ENCODE measurements around the gene C19orf73. TPM values are rescaled to one million over a fixed set of nuclear protein-coding genes. Genes with fewer than 3 reads are reported as not detected.

Gene C19orf73
- total and polyA plus RNA-seq, 9 of the 15 experiments (the other 6 are each of a cell fraction or from before 2014, with no cell fraction given) = 0.08 to 7.4 (median 1.4) TPM

DNA sequence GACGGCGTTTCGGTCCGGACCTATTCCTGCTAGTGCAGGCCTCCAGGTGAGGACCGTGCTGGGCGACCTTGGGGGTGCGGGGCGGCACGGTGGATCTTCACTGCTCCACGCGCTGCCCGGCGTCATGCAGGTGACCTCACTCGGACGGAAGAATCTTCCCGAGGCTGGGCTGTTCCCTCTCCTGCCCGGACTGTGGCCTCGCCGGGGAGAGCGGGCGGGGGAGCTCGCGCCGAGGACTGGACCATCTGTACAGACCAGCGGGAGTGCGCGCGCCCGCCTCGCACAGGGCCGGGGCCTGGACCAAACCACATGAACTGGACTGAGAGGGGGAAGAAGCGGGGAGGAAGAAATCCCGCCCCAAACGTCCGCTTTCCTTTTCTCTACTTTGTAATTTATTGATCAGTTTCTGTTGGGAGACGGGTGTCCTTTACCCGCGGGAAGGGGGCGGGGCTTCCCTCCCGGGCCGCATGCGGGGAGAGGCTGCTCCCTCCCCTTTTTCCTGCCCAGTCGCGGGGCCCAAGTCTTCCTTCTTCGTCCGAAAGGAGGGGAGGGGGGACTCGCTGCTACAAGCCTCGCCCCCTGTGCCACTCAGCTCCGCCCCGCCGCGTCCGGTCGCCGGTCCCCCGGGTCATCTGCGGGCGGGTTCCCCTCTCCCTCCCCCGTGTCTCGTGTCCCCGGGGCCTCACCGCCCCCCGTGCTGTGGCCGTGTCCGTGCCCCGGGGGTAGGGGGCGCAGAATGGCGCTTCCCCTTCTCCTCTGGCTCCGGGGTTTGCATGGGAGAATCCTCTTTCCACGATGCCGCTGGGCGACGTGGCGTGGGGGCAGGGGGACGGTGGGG is 31.4 kb upstream of the C19orf73 start:
- in situ Hi-C loops (cut with MboI) = no loop called here
- Histone ChIP-seq H3K9me3 (replicated peaks; ENCODE audit: control insufficient read depth, insufficient read depth, low read depth, low read length) (no peaks in the 10 kb centered on the region), H2AFZ (ENCODE audit: low read depth, low read length) (peak overlapping the region; percentile 50), H3K9ac (ENCODE audit: insufficient read depth in 1 of 2, low read depth in 2 of 2, low read length in 2 of 2) (peak overlapping the region; percentile 86 to 98), H3K4me1 (replicated peaks in 1 of 2; ENCODE audit: control insufficient read depth in 2 of 2, insufficient read depth in 2 of 2, low read length in 2 of 2) (peaks cover 44 to 89% of the 10 kb centered on the region in 2 experiments), H3K9me1 (ENCODE audit: control insufficient read depth, insufficient read depth, low read length) (no peaks in the 10 kb centered on the region), H3K4me3 (peak overlapping the region; percentile 54), H3K4me2 (ENCODE audit: insufficient read depth, low read length) (peak overlapping the region; percentile 99), H3K79me2 (ENCODE audit: control insufficient read depth, insufficient read depth, low read length) (peaks cover 42% of the 10 kb centered on the region; the same call in 2 of the 3 replicates), H4K20me1 (replicated peaks; ENCODE audit: control insufficient read depth, insufficient read depth, low read length) (peaks cover 5% of the 10 kb centered on the region; the same call in 1 of the 2 replicates), H3K36me3 (ENCODE audit: control insufficient read depth, insufficient read depth, low read length) (no peaks in the 10 kb centered on the region), H3K27me3 (ENCODE audit: control insufficient read depth in 2 of 2, insufficient read depth in 2 of 2, low read length in 2 of 2) (no peaks in the 10 kb centered on the region), H3K27ac (ENCODE audit: extremely low read depth, low read depth, low read length) (peak overlapping the region; percentile 89)
- DNase-seq (ENCODE audit: extremely low read depth in 1 of 4, low spot score in 3 of 4) = peak; percentile 76 to 94 (median 84)
- ChIA-PET POLR2A (interaction anchor here (0.6 to 2.0 kb wide), 16 partner anchors 11 to 654 kb away, joined by 3 to 15 read pairs (median 4); partner anchors contain the start of genes CGB7 and LIN7B), CTCF (ENCODE audit: low intra/inter-chr PET ratio) (interaction anchor here (0.6 kb wide), 1 partner anchor 24 kb away, joined by 4 read pairs; no protein-coding TSS in a partner anchor)
- peak; percentile 70 for ATAC-seq
- FAIRE-seq = peak; percentile 85
- intact Hi-C loops (cut with micrococcal nuclease) = loop anchor here (5.0 to 10.0 kb wide), 3 partner anchors 156 to 818 kb away; partner anchors contain the start of genes GYS1, RUVBL2 and SLC17A7
- WGBS (ENCODE audit: insufficient coverage, low coverage, missing lambda C conversion rate) = 0% methylated on average over 47 of the region's 75 CpGs
- TSS peak; percentile 87 for BruUV-seq (replicated peaks)
- TF ChIP-seq, protein P1, sequence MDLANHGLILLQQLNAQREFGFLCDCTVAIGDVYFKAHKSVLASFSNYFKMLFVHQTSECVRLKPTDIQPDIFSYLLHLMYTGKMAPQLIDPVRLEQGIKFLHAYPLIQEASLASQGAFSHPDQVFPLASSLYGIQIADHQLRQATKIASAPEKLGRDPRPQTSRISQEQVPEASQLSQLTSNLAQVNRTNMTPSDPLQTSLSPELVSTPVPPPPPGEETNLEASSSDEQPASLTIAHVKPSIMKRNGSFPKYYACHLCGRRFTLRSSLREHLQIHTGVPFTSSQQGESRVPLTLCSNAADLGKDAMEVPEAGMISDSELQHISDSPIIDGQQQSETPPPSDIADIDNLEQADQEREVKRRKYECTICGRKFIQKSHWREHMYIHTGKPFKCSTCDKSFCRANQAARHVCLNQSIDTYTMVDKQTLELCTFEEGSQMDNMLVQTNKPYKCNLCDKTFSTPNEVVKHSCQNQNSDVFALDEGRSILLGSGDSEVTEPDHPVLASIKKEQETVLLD (IDR thresholded peaks at IDR 0.05) = peak; percentile 79
- TF ChIP-seq ASH1L (IDR thresholded peaks at IDR 0.05; ENCODE audit: borderline replicate concordance, low read depth, partially characterized antibody) (peak; percentile 82), HDAC6 (IDR thresholded peaks at IDR 0.05; ENCODE audit: low read depth, low read length) (no peak), CTBP1 (IDR thresholded peaks at IDR 0.05; ENCODE audit: borderline replicate concordance) (peak; percentile 20; the same call in 1 of the 2 replicates), EZH2 (IDR thresholded peaks at IDR 0.05; ENCODE audit: borderline replicate concordance, low read depth, low read length) (no peak), ZNF77 (CRISPR knock-in tag; IDR thresholded peaks at IDR 0.05) (no peak), MCM7 (IDR thresholded peaks at IDR 0.05) (no peak), RNF2 (IDR thresholded peaks at IDR 0.05) (peak; percentile 49; the same call in 1 of the 2 replicates), MIER1 (IDR thresholded peaks at IDR 0.05; ENCODE audit: low read depth) (no peak), TOE1 (IDR thresholded peaks at IDR 0.05; ENCODE audit: borderline replicate concordance) (peak; percentile 97), TOE1 (CRISPR knock-in tag; IDR thresholded peaks at IDR 0.05; ENCODE audit: borderline replicate concordance, low read depth) (no peak), ZBTB17 (CRISPR knock-in tag; IDR thresholded peaks at IDR 0.05) (no peak), PHF21A (IDR thresholded peaks at IDR 0.05; ENCODE audit: borderline replicate concordance, low read depth) (no peak), GABPB2 (CRISPR knock-in tag; conservative IDR thresholded peaks at IDR 0.05) (no peak), SRSF1 (IDR thresholded peaks at IDR 0.05; ENCODE audit: low read depth, low read length) (0 out of 2 replicates have a peak, but pooled peaks have one; percentile 64), GATAD2A (IDR thresholded peaks at IDR 0.05) (peak; percentile 88; the same call in 1 of the 2 replicates), ZKSCAN8 (CRISPR knock-in tag; IDR thresholded peaks at IDR 0.05) (no peak), RBM39 (optimal IDR thresholded peaks at IDR 0.05; ENCODE audit: low read depth, low read length) (peak; percentile 13), L3MBTL2 (IDR thresholded peaks at IDR 0.05) (peak; percentile 71; the same call in 1 of the 2 replicates), TBP (optimal IDR thresholded peaks at IDR 0.05; ENCODE audit: low read depth, low read length) (peak; percentile 64)
- TF ChIP-seq, protein P2, sequence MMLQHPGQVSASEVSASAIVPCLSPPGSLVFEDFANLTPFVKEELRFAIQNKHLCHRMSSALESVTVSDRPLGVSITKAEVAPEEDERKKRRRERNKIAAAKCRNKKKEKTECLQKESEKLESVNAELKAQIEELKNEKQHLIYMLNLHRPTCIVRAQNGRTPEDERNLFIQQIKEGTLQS (IDR thresholded peaks at IDR 0.05) = peak; percentile 53; the same call in 1 of the 2 replicates
- TF ChIP-seq, protein P2 (CRISPR knock-in tag; conservative IDR thresholded peaks at IDR 0.05) = no peak

All from K562 (cell line).